ENCODE results near the gene AFF3. TPM values are rescaled to one million over a fixed set of nuclear protein-coding genes. Genes with fewer than 3 reads are reported as not detected.
A peak's percentile ranks its signal among the peaks of the same experiment; 100 is the strongest.

The AFF3 gene
- total RNA-seq, 6 experiments from 2014 or later, result 0.80 to 8.2 (median 6.8) TPM

DNA sequence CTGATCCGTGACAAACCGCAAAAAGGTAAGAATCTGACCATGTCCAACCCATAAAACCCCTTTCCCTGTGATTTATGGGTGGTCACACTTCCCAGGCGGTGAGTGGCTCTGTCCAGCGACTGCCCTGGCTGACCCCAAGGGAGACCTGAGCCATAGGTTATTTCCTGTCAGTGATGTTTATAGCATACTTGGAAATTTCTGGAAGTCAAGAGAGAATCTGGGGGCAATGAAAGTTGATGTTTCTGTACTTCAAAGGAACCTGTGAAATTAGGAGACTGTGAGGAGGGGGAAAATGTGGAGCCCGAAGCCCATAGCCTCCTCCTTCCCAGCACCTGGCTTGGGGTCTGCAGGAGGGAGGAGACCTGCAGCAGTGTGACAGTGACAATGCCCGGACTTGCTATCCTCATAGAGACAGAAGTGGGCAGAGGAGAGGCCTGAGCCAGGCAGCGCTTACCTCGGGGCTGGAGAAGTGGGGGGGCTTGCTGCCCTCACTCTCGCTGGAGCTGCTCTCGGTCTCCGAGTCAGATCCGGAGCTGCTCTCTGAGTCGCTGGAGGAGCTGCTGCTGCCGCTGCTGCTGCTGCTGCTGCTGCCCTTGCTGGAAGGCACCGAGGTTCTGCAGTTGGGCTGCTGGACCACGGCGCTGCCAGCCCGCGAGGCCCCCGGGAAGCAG, 541.3 kb downstream of the AFF3 start:
- no peak overlapping the region for H3K27ac Mint-ChIP-seq
- H3K4me3 Mint-ChIP-seq, result peak overlapping the region; percentile 39
- peaks cover 5% of the 10 kb centered on the region for H3K27me3 Mint-ChIP-seq (ENCODE audit: insufficient read depth)

DNA sequence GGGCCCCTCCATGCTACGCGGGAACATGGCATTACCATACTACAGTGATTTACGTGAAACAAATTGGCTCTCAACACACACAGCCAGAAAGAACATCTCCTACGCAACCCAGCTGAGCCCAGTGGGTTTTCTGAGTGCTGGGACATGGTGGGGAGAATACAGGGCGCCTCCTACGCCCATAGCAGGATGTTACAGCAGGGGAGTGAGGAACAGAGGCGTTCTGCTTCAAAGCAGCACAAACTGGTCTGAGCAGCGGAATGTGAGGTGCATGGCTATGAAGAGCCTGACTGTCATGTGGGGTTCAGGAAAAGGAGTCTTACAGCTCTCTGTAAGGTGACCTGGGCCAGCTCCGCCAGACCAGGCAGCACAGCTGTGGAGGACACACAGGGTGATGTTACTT, 543.9 kb downstream of the AFF3 start:
- no peak for DNase-seq
- Mint-ChIP-seq H3K9me3 (no peaks in the 10 kb centered on the region), H3K4me3 (no peak overlapping the region), H3K27me3 (ENCODE audit: insufficient read depth) (peaks cover 11% of the 10 kb centered on the region), H3K27ac (no peak overlapping the region), H3K4me1 (ENCODE audit: low read depth) (peaks cover 47% of the 10 kb centered on the region), H3K36me3 (ENCODE audit: low read depth) (no peaks in the 10 kb centered on the region)
- TF ChIP-seq, protein P1, sequence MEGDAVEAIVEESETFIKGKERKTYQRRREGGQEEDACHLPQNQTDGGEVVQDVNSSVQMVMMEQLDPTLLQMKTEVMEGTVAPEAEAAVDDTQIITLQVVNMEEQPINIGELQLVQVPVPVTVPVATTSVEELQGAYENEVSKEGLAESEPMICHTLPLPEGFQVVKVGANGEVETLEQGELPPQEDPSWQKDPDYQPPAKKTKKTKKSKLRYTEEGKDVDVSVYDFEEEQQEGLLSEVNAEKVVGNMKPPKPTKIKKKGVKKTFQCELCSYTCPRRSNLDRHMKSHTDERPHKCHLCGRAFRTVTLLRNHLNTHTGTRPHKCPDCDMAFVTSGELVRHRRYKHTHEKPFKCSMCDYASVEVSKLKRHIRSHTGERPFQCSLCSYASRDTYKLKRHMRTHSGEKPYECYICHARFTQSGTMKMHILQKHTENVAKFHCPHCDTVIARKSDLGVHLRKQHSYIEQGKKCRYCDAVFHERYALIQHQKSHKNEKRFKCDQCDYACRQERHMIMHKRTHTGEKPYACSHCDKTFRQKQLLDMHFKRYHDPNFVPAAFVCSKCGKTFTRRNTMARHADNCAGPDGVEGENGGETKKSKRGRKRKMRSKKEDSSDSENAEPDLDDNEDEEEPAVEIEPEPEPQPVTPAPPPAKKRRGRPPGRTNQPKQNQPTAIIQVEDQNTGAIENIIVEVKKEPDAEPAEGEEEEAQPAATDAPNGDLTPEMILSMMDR (IDR thresholded peaks at IDR 0.05), result no peak

More for the DNA sequence above, 541.3 kb downstream of the AFF3 start:
- no peaks in the 10 kb centered on the region for H3K36me3 Mint-ChIP-seq (ENCODE audit: low read depth)
- no peak for DNase-seq
- TF ChIP-seq, protein P1 (IDR thresholded peaks at IDR 0.05), result no peak
- H3K4me1 Mint-ChIP-seq (ENCODE audit: low read depth), result peaks cover 58% of the 10 kb centered on the region
- H3K9me3 Mint-ChIP-seq, result no peaks in the 10 kb centered on the region

DNA sequence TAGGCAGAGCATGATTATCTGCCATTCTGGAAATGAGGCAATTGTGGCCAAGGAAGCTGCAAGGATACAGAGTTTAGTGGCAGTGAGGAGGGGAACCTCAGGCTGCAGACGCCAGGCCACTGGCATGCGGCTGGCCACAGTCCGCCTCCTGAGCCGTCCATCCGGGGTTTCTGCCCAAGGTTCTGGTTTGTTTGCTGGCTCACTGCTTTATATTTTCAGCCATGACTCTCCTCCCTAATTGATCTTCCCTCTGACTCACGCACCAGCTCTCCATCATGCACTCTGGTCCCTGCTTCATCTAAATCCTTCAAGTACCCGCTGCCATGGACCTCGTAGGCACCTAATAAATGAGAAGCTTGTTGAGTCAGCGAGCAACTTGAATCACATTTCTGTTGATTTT, 544.8 kb downstream of the AFF3 start:
- Mint-ChIP-seq H3K4me3 (no peak overlapping the region), H3K27me3 (ENCODE audit: insufficient read depth) (peaks cover 11% of the 10 kb centered on the region), H3K9me3 (no peaks in the 10 kb centered on the region), H3K27ac (no peak overlapping the region), H3K4me1 (ENCODE audit: low read depth) (peaks cover 38% of the 10 kb centered on the region), H3K36me3 (ENCODE audit: low read depth) (no peaks in the 10 kb centered on the region)
- TF ChIP-seq, protein P1 (IDR thresholded peaks at IDR 0.05), result no peak
- DNase-seq, result peak; percentile 68

DNA sequence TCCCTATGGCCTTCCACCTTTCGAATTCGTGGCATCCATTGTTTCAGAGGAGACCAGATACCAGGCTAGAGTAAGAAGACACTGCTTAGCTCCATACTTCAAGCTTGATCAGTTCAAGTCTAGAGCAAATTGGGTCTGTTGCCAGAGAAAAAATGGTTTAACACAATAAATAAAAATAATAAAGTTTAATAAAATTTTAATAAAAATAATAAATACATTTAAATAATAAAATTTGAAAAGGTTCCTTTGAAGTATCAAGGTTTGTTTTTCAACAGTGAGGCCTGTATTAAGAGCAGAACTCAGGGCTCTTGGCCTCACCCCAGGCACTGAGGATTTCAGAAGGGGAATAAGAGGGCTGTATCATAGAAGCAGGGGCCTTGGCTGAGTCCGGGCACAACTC, 547.0 kb downstream of the AFF3 start:
- H3K27ac Mint-ChIP-seq, result no peak overlapping the region
- peaks cover 19% of the 10 kb centered on the region for H3K4me1 Mint-ChIP-seq (ENCODE audit: low read depth)
- no peaks in the 10 kb centered on the region for H3K36me3 Mint-ChIP-seq (ENCODE audit: low read depth)
- H3K4me3 Mint-ChIP-seq, result no peak overlapping the region
- no peaks in the 10 kb centered on the region for H3K9me3 Mint-ChIP-seq
- no peak for DNase-seq
- peaks cover 16% of the 10 kb centered on the region for H3K27me3 Mint-ChIP-seq (ENCODE audit: insufficient read depth)
- TF ChIP-seq, protein P1 (IDR thresholded peaks at IDR 0.05), result no peak

DNA sequence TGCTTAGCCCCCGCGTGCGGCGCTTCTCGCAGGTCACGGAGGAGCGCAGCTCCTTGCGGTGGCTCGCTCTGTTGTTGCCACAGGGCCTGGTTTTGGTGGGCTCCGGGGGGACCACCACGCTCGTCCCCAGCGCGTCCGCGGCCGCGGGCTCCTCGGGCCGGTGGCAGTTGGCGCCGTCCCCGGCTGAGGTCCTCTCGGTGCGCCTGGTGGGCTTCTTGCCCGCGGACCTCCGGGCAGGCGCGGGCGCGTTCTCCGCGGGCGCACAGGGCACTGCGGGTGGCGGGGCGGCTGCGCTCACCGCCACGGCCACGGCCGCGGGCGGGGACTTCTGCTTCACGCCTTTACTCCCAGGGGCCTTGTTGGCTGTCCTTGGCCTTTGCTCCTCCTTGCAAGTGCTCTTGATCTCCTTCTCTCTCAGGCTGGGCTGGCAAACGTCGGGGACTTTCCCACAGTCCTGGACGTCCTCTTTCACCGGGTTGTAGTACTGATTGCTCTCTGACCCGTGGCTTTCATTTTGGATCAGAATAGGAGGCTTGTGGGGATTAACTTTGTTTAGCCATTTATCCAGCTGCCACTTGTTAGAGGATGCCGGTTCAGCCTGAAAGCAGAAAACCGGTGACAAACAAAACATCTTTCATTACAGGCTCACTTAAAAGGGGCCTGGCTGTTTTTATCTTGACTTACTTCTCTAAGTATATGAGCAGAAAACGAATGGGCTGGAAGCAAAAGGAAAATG, 548.5 kb downstream of the AFF3 start:
- TF ChIP-seq, protein P1 (IDR thresholded peaks at IDR 0.05), result no peak
- no peak overlapping the region for H3K27ac Mint-ChIP-seq
- peaks cover 18% of the 10 kb centered on the region for H3K27me3 Mint-ChIP-seq (ENCODE audit: insufficient read depth)
- peaks cover 13% of the 10 kb centered on the region for H3K4me1 Mint-ChIP-seq (ENCODE audit: low read depth)
- no peak for DNase-seq
- H3K4me3 Mint-ChIP-seq, result no peak overlapping the region
- no peaks in the 10 kb centered on the region for H3K9me3 Mint-ChIP-seq
- H3K36me3 Mint-ChIP-seq (ENCODE audit: low read depth), result no peaks in the 10 kb centered on the region

All from HFFc6 (cell line).